Retinal pigment epithelial cell (primary cell): ENCODE measurements around the gene TUBGCP5.

Experiments
- DNase-seq: peaks from one replicate; pipeline ENCODE4 v3.0.0-alpha.2; 2010; ENCODE audit warnings: low read depth
- H3K4me3 ChIP-seq: 2 replicates; pipeline ENCODE4 v1.5.1; 2011; ENCODE audit warnings: mild to moderate bottlenecking, low read length, control low read depth, moderate library complexity
- CTCF ChIP-seq: conservative IDR thresholded peaks from 2 replicates; pipeline ENCODE4 v1.5.1; 2011; ENCODE audit warnings: low read depth, low read length, control low read depth, inconsistent platforms

TUBGCP5 gene

GRCh38 chr15:22981051-22981840 is 58.1 kb downstream of the TUBGCP5 start:
- peak overlapping the region; percentile 66 for H3K4me3 ChIP-seq
- TF ChIP-seq CTCF, result no peak
- DNase-seq, result no peak

GRCh38 chr15:22980189-22981050 is 58.9 kb downstream of the TUBGCP5 start, which contains the start of gene CYFIP1:
TSS of gene CYFIP1 (minus strand) at chr15:22980368. CDS start at chr15:22947285, 33,083 bp downstream.
- H3K4me3 ChIP-seq, result peak within 1 kb of the TSS; percentile 66
- TF ChIP-seq CTCF, result no peak
- peak; percentile 59 for DNase-seq

- no peak for DNase-seq
- TF ChIP-seq CTCF, result no peak
- H3K4me3 ChIP-seq, result peak overlapping the region; percentile 66
These were observed 59.9 kb downstream of the TUBGCP5 start for GRCh38 chr15:22979238-22980188.

GRCh38 chr15:22978691-22979237 is 60.6 kb downstream of the TUBGCP5 start:
- H3K4me3 ChIP-seq, result peak overlapping the region; percentile 66
- DNase-seq, result no peak
- no peak for TF ChIP-seq CTCF

- H3K4me3 ChIP-seq, result no peak overlapping the region
- no peak for DNase-seq
- no peak for TF ChIP-seq CTCF
These were observed 64.6 kb downstream of the TUBGCP5 start for GRCh38 chr15:22974745-22975144.

GRCh38 chr15:22973987-22974386 is 65.4 kb downstream of the TUBGCP5 start:
- no peak for TF ChIP-seq CTCF
- no peak overlapping the region for H3K4me3 ChIP-seq
- no peak for DNase-seq
